SU-DHL-6 (cell line): ENCODE results near the gene NOS1AP.

Experiments
- H2AFZ ChIP-seq: fragments of 200-600 bp; sonication (generic); 2 replicates; pipeline ENCODE4 v1.6.1; 2014; ENCODE audit warnings: low read depth, mild to moderate bottlenecking, moderate library complexity, mixed read lengths, antibody characterized with exemption, low read length; ENCODE audit not compliant: severe bottlenecking
- H3F3A ChIP-seq: fragments of 200-600 bp; shearing (Covaris generic); 2 replicates; pipeline ENCODE4 v1.6.0; 2016; ENCODE audit warnings: antibody characterized with exemption, mild to moderate bottlenecking; ENCODE audit not compliant: insufficient read depth
- H3K27ac ChIP-seq: fragments of 200-600 bp; sonication (generic); 2 replicates; pipeline ENCODE4 v1.5.1; 2016; ENCODE audit warnings: low read depth, mild to moderate bottlenecking, low read length, moderate library complexity, mixed read lengths
- H3K27me3 ChIP-seq: fragments of 200-600 bp; sonication (generic), shearing (Covaris generic); 2 replicates; pipeline ENCODE4 v1.6.0; 2014; ENCODE audit warnings: mild to moderate bottlenecking, low read length
- H3K36me3 ChIP-seq: fragments of 200-600 bp; sonication (generic); 2 replicates; pipeline ENCODE4 v1.6.1; 2014; ENCODE audit warnings: mild to moderate bottlenecking, low read length, mixed read lengths
- H3K4me2 ChIP-seq: fragments of 300-600, 200-600 bp; shearing (Covaris generic), sonication (generic); 2 replicates; pipeline ENCODE4 v1.6.0; 2014; ENCODE audit warnings: low read length, low read depth, mild to moderate bottlenecking; ENCODE audit not compliant: poor library complexity, severe bottlenecking
- H3K4me3 ChIP-seq: fragments of 200-600 bp; sonication (generic); 2 replicates; pipeline ENCODE4 v1.5.1; 2014; ENCODE audit warnings: antibody characterized with exemption, low read length, mild to moderate bottlenecking, mixed read lengths; ENCODE audit not compliant: insufficient read depth, poor library complexity, severe bottlenecking
- H3K79me2 ChIP-seq: fragments of 200-600 bp; sonication (generic); 2 replicates; pipeline ENCODE4 v1.6.1; 2014; ENCODE audit warnings: mild to moderate bottlenecking, low read length, moderate library complexity; ENCODE audit not compliant: insufficient read depth
- H3K9ac ChIP-seq: fragments of 200-600 bp; sonication (generic); 2 replicates; pipeline ENCODE4 v1.7.0; 2014; ENCODE audit warnings: mild to moderate bottlenecking, low read length
- H3K9me2 ChIP-seq: fragments of 200-600 bp; sonication (generic); replicated peaks from 2 replicates; pipeline ENCODE4 v1.6.1; 2014; ENCODE audit warnings: low read length; ENCODE audit not compliant: insufficient read depth
- H3K9me3 ChIP-seq: fragments of 200-600 bp; sonication (generic); 2 replicates; pipeline ENCODE4 v1.6.1; 2014; ENCODE audit warnings: low read length, mixed read lengths; ENCODE audit not compliant: insufficient read depth
- H4K20me1 ChIP-seq: fragments of 200-600 bp; sonication (generic); 2 replicates; pipeline ENCODE4 v1.6.1; 2014; ENCODE audit warnings: low read depth, mild to moderate bottlenecking, antibody characterized with exemption, low read length, moderate library complexity, mixed read lengths
- CTCF ChIP-seq: fragments of 200-600 bp; sonication (generic); IDR thresholded peaks from one replicate; pipeline ENCODE4 v1.5.1; 2017; ENCODE audit warnings: antibody characterized with exemption, mild to moderate bottlenecking, low read length, moderate library complexity; ENCODE audit not compliant: insufficient read depth, poor library complexity, severe bottlenecking
- EZH2phosphoT487 ChIP-seq: fragments of 200-600 bp; sonication (generic), shearing (Covaris generic); conservative IDR thresholded peaks from 2 replicates; pipeline ENCODE4 v1.6.1; 2018; ENCODE audit warnings: mild to moderate bottlenecking, antibody characterized with exemption, low read length, moderate library complexity, mixed read lengths

Gene NOS1AP

GRCh38 chr1:162204129-162204822, 134.8 kb downstream of the NOS1AP start:
- Histone ChIP-seq H3K4me3 (no peak overlapping the region), H4K20me1 (no peaks in the 10 kb centered on the region), H3F3A (no peaks in the 10 kb centered on the region), H3K27me3 (no peaks in the 10 kb centered on the region), H3K79me2 (no peaks in the 10 kb centered on the region), H3K9ac (no peak overlapping the region), H3K4me2 (no peak overlapping the region), H3K9me2 (no peaks in the 10 kb centered on the region), H3K27ac (no peak overlapping the region), H3K36me3 (no peaks in the 10 kb centered on the region), H3K9me3 (no peaks in the 10 kb centered on the region), H2AFZ (no peak overlapping the region)
- TF ChIP-seq EZH2phosphoT487 (no peak), CTCF (no peak)

GRCh38 chr1:162204823-162205155, 135.3 kb downstream of the NOS1AP start:
- no peaks in the 10 kb centered on the region for H3K36me3 ChIP-seq
- TF ChIP-seq CTCF (no peak), EZH2phosphoT487 (no peak)

GRCh38 chr1:162206300-162206699, 136.8 kb downstream of the NOS1AP start:
- TF ChIP-seq EZH2phosphoT487 (no peak), CTCF (no peak)
- Histone ChIP-seq H3K9ac (no peak overlapping the region), H4K20me1 (no peaks in the 10 kb centered on the region), H3K36me3 (no peaks in the 10 kb centered on the region), H3K27me3 (no peaks in the 10 kb centered on the region), H3K9me3 (no peaks in the 10 kb centered on the region), H2AFZ (no peak overlapping the region), H3K4me3 (no peak overlapping the region), H3F3A (no peaks in the 10 kb centered on the region), H3K27ac (no peak overlapping the region), H3K79me2 (no peaks in the 10 kb centered on the region), H3K4me2 (no peak overlapping the region), H3K9me2 (no peaks in the 10 kb centered on the region)

More at GRCh38 chr1:162204823-162205155, 135.3 kb downstream of the NOS1AP start:
- Histone ChIP-seq H3K27me3 (no peaks in the 10 kb centered on the region), H3K9me2 (no peaks in the 10 kb centered on the region), H3K9ac (no peak overlapping the region), H3K79me2 (no peaks in the 10 kb centered on the region), H4K20me1 (no peaks in the 10 kb centered on the region), H3K27ac (no peak overlapping the region), H3K4me2 (no peak overlapping the region), H3K4me3 (no peak overlapping the region), H3F3A (no peaks in the 10 kb centered on the region), H2AFZ (no peak overlapping the region), H3K9me3 (no peaks in the 10 kb centered on the region)
